SK-N-MC (cell line): Measurements from ENCODE around the gene PCDHB4.
"Not testable (repeated sequence)": the region's sequence is repeated elsewhere in the genome, so short reads cannot be mapped to it uniquely, and the experiment has no call there.

Experiments
- DNase-seq: peaks from one replicate; pipeline ENCODE4 v3.0.0-alpha.2; 2011; ENCODE audit warnings: low read depth, low spot score
- H3K27ac ChIP-seq: fragments of 200-600 bp; sonication (generic); 2 replicates; pipeline ENCODE4 v1.5.1; 2016; ENCODE audit warnings: mixed run types
- H3K36me3 ChIP-seq: fragments of 200-600 bp; sonication (generic); 2 replicates; pipeline ENCODE4 v1.6.1; 2017; ENCODE audit warnings: antibody characterized with exemption, low read length, mixed read lengths; ENCODE audit not compliant: insufficient read depth
- H3K4me3 ChIP-seq: fragments of 200-600 bp; sonication (generic); 2 replicates; pipeline ENCODE4 v1.5.1; 2016
- H3K9ac ChIP-seq: fragments of 200-600 bp; sonication (generic); 2 replicates; pipeline ENCODE4 v1.8.0; 2017; ENCODE audit warnings: mixed run types, mixed read lengths; ENCODE audit not compliant: insufficient read length
- H3K9me3 ChIP-seq: fragments of 200-600 bp; sonication (generic); 2 replicates; pipeline ENCODE4 v1.6.1; 2017; ENCODE audit warnings: low read depth, mild to moderate bottlenecking, antibody characterized with exemption, low read length, moderate library complexity, mixed read lengths
- EZH2 ChIP-seq: fragments of 200-600 bp; sonication (generic); IDR thresholded peaks from one replicate; pipeline ENCODE4 v1.6.1; 2017; ENCODE audit warnings: antibody characterized with exemption
- FOXP2 ChIP-seq: optimal IDR thresholded peaks from 2 replicates; pipeline ENCODE3; 2011; ENCODE audit warnings: mild to moderate bottlenecking, moderate library complexity; ENCODE audit not compliant: insufficient read depth; ENCODE audit errors: extremely low read length, control extremely low read depth
- POLR2AphosphoS5 ChIP-seq: IDR thresholded peaks from 2 replicates; pipeline ENCODE4 v1.6.1; 2012; ENCODE audit warnings: mild to moderate bottlenecking, low read depth, low read length, borderline replicate concordance

Gene PCDHB4

DNA sequence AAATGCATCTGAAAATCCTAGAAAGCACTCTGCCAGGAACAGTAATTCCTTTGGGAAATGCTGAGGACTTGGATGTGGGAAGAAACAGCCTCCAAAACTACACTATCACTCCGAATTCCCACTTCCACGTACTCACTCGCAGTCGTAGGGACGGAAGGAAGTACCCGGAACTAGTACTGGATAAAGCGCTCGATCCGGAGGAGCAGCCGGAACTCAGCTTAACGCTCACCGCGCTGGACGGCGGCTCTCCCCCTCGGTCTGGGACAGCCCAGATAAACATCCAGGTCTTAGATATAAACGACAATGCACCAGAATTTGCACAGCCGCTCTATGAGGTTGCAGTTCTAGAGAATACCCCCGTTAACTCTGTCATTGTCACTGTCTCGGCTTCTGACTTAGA is 20.6 kb upstream of the PCDHB4 start:
- Histone ChIP-seq H3K9ac (no peak overlapping the region), H3K27ac (no peak overlapping the region), H3K9me3 (peaks cover 4% of the 10 kb centered on the region; the same call in 1 of the 2 replicates), H3K36me3 (peaks cover 29% of the 10 kb centered on the region), H3K4me3 (no peak overlapping the region)
- DNase-seq: no peak
- TF ChIP-seq EZH2 (no peak), FOXP2 (no peak), POLR2AphosphoS5 (no peak)

DNA sequence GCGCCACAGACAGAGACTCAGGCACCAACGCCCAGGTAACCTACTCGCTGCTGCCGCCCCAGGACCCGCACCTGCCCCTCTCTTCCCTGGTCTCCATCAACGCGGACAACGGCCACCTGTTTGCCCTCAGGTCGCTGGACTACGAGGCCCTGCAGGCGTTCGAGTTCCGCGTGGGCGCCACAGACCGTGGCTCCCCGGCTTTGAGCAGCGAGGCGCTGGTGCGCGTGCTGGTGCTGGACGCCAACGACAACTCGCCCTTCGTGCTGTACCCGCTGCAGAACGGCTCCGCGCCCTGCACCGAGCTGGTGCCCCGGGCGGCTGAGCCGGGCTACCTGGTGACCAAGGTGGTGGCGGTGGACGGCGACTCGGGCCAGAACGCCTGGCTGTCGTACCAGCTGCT is 19.5 kb upstream of the PCDHB4 start:
- not testable (repeated sequence) for H3K4me3 ChIP-seq, H3K9me3 ChIP-seq, DNase-seq, H3K9ac ChIP-seq, H3K27ac ChIP-seq
- peaks cover 29% of the 10 kb centered on the region for H3K36me3 ChIP-seq

DNA sequence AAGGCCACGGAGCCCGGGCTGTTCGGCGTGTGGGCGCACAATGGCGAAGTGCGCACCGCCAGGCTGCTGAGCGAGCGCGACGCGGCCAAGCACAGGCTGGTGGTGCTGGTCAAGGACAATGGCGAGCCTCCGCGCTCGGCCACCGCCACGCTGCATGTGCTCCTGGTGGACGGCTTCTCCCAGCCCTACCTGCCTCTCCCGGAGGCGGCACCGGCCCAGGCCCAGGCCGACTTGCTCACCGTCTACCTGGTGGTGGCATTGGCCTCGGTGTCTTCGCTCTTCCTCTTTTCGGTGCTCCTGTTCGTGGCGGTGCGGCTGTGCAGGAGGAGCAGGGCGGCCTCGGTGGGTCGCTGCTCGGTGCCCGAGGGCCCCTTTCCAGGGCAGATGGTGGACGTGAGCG is 19.1 kb upstream of the PCDHB4 start:
- not testable (repeated sequence) for H3K4me3 ChIP-seq, H3K27ac ChIP-seq, H3K9ac ChIP-seq, DNase-seq, H3K9me3 ChIP-seq
- H3K36me3 ChIP-seq: peaks cover 29% of the 10 kb centered on the region

DNA sequence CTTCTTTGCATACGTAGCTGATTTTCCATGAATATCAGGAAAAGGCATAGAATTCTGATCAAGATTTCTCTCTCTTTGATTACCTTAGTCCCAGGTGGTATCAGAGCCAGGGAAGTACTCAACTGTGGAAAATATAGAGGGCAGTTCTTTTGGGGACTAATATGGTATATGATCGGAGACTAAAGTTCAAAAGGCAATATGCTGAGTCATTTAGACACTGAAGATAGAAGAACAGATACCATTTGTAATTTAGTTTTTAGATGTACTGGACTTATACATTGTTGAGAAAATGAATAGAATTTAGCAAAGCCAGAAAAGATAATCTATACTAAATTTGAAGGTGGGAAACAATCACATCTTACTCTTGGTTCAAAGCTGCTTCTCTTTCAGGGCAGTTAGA is 16.3 kb upstream of the PCDHB4 start:
- TF ChIP-seq FOXP2 (no peak), EZH2 (no peak), POLR2AphosphoS5 (no peak)
- DNase-seq: no peak

DNA sequence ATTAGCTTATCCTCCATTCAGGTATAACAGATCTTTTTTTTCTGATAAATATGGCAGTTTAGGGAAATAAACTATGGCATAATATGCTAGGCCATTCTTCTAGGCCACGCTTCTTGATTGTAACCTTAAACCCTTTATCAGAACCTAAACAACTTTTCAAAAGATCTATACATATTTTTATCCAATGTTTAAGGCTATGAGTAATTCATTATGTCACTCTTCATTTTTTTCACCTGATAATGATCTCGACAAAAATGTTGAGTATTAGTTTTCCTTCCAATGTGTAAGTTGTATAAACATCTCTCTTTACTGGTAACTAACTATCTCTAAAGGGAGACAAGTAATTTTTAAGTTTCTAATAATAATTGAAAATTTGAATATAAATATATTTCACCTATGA is 2.4 kb upstream of the PCDHB4 start:
- TF ChIP-seq POLR2AphosphoS5 (no peak), EZH2 (no peak), FOXP2 (no peak)
- DNase-seq: no peak
- Histone ChIP-seq H3K27ac (no peak overlapping the region), H3K9me3 (no peaks in the 10 kb centered on the region), H3K4me3 (no peak overlapping the region), H3K9ac (no peak overlapping the region), H3K36me3 (no peaks in the 10 kb centered on the region)

More for the DNA sequence above, 16.3 kb upstream of the PCDHB4 start:
- Histone ChIP-seq H3K4me3 (no peak overlapping the region), H3K36me3 (peaks cover 13% of the 10 kb centered on the region; the same call in 1 of the 2 replicates), H3K9ac (no peak overlapping the region), H3K9me3 (no peaks in the 10 kb centered on the region), H3K27ac (no peak overlapping the region)

DNA sequence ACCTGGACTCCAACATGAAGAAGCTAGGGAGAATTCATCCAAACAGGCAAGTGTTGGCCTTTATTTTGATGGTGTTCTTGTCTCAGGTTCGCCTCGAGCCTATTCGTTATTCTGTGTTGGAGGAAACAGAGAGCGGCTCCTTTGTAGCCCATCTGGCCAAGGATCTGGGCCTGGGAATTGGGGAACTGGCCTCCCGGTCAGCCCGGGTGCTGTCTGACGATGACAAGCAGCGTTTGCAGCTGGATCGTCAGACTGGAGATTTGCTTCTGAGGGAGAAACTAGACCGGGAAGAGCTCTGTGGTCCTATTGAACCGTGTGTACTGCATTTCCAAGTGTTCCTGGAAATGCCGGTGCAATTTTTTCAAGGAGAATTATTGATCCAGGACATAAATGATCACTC is 367 bp downstream of the PCDHB4 start:
- Histone ChIP-seq H3K36me3 (no peaks in the 10 kb centered on the region), H3K9ac (no peak overlapping the region), H3K9me3 (no peaks in the 10 kb centered on the region; the same call in 1 of the 2 replicates), H3K27ac (no peak overlapping the region), H3K4me3 (no peak overlapping the region)
- TF ChIP-seq POLR2AphosphoS5: no peak
- no peak for TF ChIP-seq FOXP2
- no peak for TF ChIP-seq EZH2
- no peak for DNase-seq

DNA sequence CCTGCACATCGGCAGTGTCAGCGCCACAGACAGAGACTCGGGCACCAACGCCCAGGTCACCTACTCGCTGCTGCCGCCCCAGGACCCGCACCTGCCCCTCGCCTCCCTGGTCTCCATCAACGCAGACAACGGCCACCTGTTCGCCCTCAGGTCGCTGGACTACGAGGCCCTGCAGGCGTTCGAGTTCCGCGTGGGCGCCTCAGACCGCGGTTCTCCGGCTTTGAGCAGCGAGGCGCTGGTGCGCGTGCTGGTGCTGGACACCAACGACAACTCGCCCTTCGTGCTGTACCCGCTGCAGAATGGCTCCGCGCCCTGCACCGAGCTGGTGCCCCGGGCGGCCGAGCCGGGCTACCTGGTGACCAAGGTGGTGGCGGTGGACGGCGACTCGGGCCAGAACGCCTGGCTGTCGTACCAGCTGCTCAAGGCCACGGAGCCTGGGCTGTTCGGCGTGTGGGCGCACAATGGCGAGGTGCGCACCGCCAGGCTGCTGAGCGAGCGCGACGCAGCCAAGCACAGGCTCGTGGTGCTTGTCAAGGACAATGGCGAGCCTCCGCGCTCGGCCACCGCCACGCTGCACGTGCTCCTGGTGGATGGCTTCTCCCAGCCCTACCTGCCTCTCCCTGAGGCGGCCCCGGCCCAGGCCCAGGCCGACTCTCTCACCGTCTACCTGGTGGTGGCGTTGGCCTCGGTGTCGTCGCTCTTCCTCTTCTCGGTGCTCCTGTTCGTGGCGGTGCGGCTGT is 1.9 kb downstream of the PCDHB4 start:
- H3K9me3 ChIP-seq, H3K27ac ChIP-seq, H3K36me3 ChIP-seq, H3K9ac ChIP-seq, DNase-seq, H3K4me3 ChIP-seq: not testable (repeated sequence)

DNA sequence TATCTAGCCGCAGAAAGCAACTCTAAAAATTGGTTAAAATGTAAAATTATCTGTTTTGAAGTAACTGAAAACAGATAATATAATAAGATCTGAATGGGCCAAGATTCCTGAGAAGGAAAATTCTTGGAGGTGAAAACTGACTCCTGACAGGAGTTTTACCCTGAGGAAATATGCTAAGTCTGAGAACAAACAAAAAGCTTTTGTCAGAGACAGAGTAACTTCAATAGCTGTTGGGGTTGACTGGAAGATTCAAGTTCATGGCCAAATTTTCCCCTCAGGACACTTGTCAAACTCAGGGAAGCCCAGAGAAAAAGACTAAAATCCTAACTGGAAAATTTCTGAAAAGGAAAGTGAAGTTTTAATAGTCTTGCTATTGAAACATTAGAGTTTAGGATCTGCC is 5.7 kb downstream of the PCDHB4 start:
- TF ChIP-seq POLR2AphosphoS5 (no peak), FOXP2 (no peak), EZH2 (no peak)
- H3K9me3 ChIP-seq: no peaks in the 10 kb centered on the region; the same call in 1 of the 2 replicates
- DNase-seq: no peak
- no peak overlapping the region for H3K27ac ChIP-seq
- no peak overlapping the region for H3K9ac ChIP-seq
- no peaks in the 10 kb centered on the region for H3K36me3 ChIP-seq
- H3K4me3 ChIP-seq: no peak overlapping the region

DNA sequence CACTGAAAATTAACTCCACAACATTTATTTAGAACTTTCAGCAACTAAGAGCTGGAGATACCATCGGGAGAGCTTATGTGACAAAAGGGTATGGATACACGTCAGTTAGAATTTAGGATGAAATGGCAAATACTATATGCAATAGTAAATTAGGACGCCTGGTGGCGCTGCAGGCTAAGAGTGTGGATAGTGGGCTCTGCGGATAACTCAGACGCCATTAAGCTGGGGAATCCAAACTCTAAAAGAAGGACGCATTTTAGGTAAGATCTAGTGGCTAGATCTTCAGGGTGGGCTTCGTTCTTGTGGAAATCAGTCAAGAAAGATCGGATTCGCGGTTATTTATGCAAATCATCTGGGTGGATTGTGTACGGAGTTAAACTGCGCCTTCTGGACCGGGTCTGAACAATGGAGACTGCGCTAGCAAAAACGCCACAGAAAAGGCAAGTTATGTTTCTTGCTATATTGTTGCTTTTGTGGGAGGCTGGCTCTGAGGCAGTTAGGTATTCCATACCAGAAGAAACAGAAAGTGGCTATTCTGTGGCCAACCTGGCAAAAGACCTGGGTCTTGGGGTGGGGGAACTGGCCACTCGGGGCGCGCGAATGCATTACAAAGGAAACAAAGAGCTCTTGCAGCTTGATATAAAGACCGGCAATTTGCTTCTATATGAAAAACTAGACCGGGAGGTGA is 13.6 kb downstream of the PCDHB4 start, which contains the start of gene PCDHB5:
Gene PCDHB5, plus strand, starts transcription at position 177 of the 688 bp plus-strand sequence. Its CDS starts 229 bp downstream, at position 406.
- peak within 1 kb of the TSS; percentile 88 for H3K9ac ChIP-seq
- peaks cover 4% of the 10 kb centered on the region for H3K9me3 ChIP-seq
- peak within 1 kb of the TSS; percentile 78 for H3K4me3 ChIP-seq
- peak within 1 kb of the TSS; percentile 27 for H3K27ac ChIP-seq
- TF ChIP-seq FOXP2 (no peak), POLR2AphosphoS5 (peak; percentile 72)
- H3K36me3 ChIP-seq: peaks cover 27% of the 10 kb centered on the region
- DNase-seq: peak; percentile 77
